ENCODE data around the gene NTNG1. TPM values are rescaled to one million over a fixed set of nuclear protein-coding genes. Genes with fewer than 3 reads are reported as not detected.

NTNG1 gene
- total and polyA plus RNA-seq, 2 of the 8 experiments (the other 6 are each of a cell fraction or from before 2014, with no cell fraction given) = 1.2 to 4.1 TPM

DNA sequence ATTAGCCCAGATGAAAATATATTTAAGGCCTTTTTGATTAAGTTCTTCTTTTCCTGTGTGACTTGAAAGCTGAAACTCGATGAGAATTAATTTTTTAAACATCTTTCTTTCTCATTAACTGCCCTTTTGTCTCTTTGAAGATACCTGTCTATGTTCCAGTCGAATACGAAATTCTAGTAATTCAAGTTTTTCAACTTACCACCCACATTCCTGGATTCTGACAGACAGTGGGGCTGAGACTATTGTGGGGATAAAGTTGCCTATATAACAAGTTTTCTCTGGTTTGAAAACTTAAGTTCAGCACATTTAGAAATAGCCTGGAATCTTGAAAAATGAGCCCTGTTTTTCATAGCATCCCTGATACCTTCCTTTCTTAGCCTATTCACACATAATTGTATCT is 114.6 kb downstream of the NTNG1 start:
- no peak for TF ChIP-seq SP4 (IDR thresholded peaks at IDR 0.05; ENCODE audit: low read length)
- TF ChIP-seq, protein P1, sequence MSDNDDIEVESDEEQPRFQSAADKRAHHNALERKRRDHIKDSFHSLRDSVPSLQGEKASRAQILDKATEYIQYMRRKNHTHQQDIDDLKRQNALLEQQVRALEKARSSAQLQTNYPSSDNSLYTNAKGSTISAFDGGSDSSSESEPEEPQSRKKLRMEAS (IDR thresholded peaks at IDR 0.05) = no peak
- TF ChIP-seq TCF12 (IDR thresholded peaks at IDR 0.05; ENCODE audit: low read depth, low read length) = no peak
- TF ChIP-seq PHF8 (conservative IDR thresholded peaks at IDR 0.05; ENCODE audit: low read depth, low read length) = no peak
- ChIA-PET POLR2A (ENCODE audit: partially characterized antibody) (interaction anchor here (0.9 kb wide), 1 partner anchor 12 kb away, joined by 3 read pairs; no protein-coding TSS in a partner anchor), CTCF (ENCODE audit: partially characterized antibody) (interaction anchor here (0.9 to 1.7 kb wide), 5 partner anchors 20 to 274 kb away, joined by 3 to 7 read pairs (median 5); no protein-coding TSS in a partner anchor)
- H4K91ac ChIP-seq (replicated peaks; ENCODE audit: insufficient read length, low read length) = no peak overlapping the region
- H3K9me3 ChIP-seq (ENCODE audit: insufficient read depth in 2 of 2, low read depth in 1 of 2, low read length in 1 of 2) = no peaks in the 10 kb centered on the region
- H3K14ac ChIP-seq (ENCODE audit: insufficient read length) = no peak overlapping the region
- no peak overlapping the region for H3K18ac ChIP-seq (ENCODE audit: extremely low read depth, low read length)
- H4K8ac ChIP-seq (ENCODE audit: extremely low read depth, insufficient read depth, low read length) = no peak overlapping the region
- H3K27ac ChIP-seq (ENCODE audit: low read depth, low read length) = no peak overlapping the region
- WGBS, 2 experiments (ENCODE audit: extremely low coverage in 1 of 2, insufficient coverage in 1 of 2, insufficient read length in 1 of 2, insufficient replicate concordance in 2 of 2, low coverage in 1 of 2, low lambda C conversion rate in 2 of 2, missing lambda C conversion rate in 1 of 2) = 76% methylated on average over 3 of the region's 3 CpGs; no CpG with 5 or more reads in 1 of the 2 experiments
- no peak overlapping the region for H3K4me3 ChIP-seq (ENCODE audit: extremely low read depth in 1 of 4, insufficient read depth in 2 of 4, low read depth in 3 of 4, low read length in 4 of 4)
- no peak overlapping the region for H3K23ac ChIP-seq (ENCODE audit: insufficient read length)
- DNase-seq (ENCODE audit: low read depth in 1 of 2, low spot score in 2 of 2) (no peak), FAIRE-seq (no peak)
- H4K5ac ChIP-seq (ENCODE audit: insufficient read length, low read depth, low read length) = no peak overlapping the region
- H3K9ac ChIP-seq (replicated peaks in 1 of 4; ENCODE audit: extremely low read depth in 1 of 4, low read depth in 3 of 4, low read length in 3 of 4) = no peak overlapping the region
- no peak overlapping the region for H2BK20ac ChIP-seq (ENCODE audit: low read length)
- H2BK5ac ChIP-seq (ENCODE audit: low read depth, low read length) = no peak overlapping the region
- no peaks in the 10 kb centered on the region for H3K79me1 ChIP-seq (ENCODE audit: low read depth, low read length)
- H3K4ac ChIP-seq (replicated peaks; ENCODE audit: insufficient read length, low read depth, low read length) = no peak overlapping the region
- H3K79me2 ChIP-seq (ENCODE audit: control insufficient read depth in 1 of 2, insufficient read depth in 2 of 2, low read length in 2 of 2) = no peaks in the 10 kb centered on the region
- H4K20me1 ChIP-seq (replicated peaks in 1 of 2; ENCODE audit: control insufficient read depth in 1 of 2, insufficient read depth in 2 of 2, low read length in 2 of 2) = no peaks in the 10 kb centered on the region
- no peak overlapping the region for H2BK12ac ChIP-seq (ENCODE audit: low read depth, low read length)
- H3K27me3 ChIP-seq (replicated peaks in 1 of 4; ENCODE audit: control insufficient read depth in 3 of 4, extremely low read depth in 1 of 4, insufficient read depth in 3 of 4, low read length in 3 of 4) = no peaks in the 10 kb centered on the region
- H2BK15ac ChIP-seq (ENCODE audit: low read length) = no peak overlapping the region
- H2AK5ac ChIP-seq (ENCODE audit: low read depth, low read length) = no peak overlapping the region
- no peaks in the 10 kb centered on the region for H3K36me3 ChIP-seq (ENCODE audit: control insufficient read depth in 2 of 4, insufficient read depth in 4 of 4, low read length in 3 of 4)
- no peaks in the 10 kb centered on the region for H3K23me2 ChIP-seq (ENCODE audit: low read depth, low read length)
- H2BK120ac ChIP-seq (replicated peaks; ENCODE audit: low read depth, low read length) = no peak overlapping the region
- H3K56ac ChIP-seq (replicated peaks; ENCODE audit: insufficient read length, low read depth, low read length) = no peak overlapping the region
- H3K4me2 ChIP-seq (ENCODE audit: insufficient read depth in 1 of 2, low read depth in 2 of 2, low read length in 2 of 2) = no peak overlapping the region
- peaks cover 0 to 12% (median 6%) of the 10 kb centered on the region in 4 experiments; a peak in 5 of 7 replicates for H3K4me1 ChIP-seq (replicated peaks in 1 of 4; ENCODE audit: control insufficient read depth in 3 of 4, insufficient read depth in 4 of 4, low read length in 3 of 4)
- no peak overlapping the region for H2AFZ ChIP-seq (ENCODE audit: low read length)
